ENCODE measurements around the gene DHX34. TPM values are rescaled to one million over a fixed set of nuclear protein-coding genes. Genes with fewer than 3 reads are reported as not detected.
"Not testable (repeated sequence)": the region's sequence is repeated elsewhere in the genome, so short reads cannot be mapped to it uniquely, and the experiment has no call there.

Gene DHX34
- total RNA-seq, 3 donors from 2014 or later = 38.1 to 41.0 (median 38.6) TPM

DNA sequence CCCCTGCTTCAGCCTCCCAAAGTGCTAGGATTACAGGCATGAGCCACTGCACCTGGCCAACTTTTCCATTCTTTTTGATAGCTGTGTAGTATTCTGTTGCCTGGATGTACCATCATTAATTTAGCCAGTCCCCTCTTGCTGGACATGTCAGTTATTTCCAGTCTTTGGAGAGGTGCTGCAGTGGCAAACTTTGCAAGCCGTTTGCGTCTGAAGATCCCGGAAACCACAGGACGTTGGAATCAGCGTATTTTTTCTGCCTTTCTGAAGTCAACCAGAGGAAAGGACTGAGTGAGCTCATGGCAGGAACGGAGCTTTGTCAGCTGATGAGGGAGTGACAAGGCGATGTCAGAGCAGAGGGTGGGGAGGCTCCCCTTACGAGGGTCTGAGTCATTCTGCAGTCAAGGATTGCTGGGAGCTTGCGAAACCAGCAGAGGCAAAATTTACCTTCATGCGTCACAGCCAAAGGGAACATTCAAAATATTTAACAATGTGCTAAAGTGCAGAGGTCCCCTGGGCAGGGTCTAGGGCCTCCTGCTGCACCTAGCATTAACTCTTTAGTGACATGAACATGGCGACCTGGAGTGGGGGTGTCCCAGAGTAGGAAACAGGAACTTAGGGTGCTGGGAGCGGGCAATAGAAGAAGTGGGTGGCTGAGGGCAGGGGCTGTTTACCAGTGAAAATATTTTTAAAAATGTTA lies 33.8 kb upstream of the DHX34 start:
- H3K36me3 Mint-ChIP-seq (ENCODE audit: insufficient read depth) = no peaks in the 10 kb centered on the region
- ATAC-seq = peak; percentile 86 to 90
- DNase-seq = no peak
- H3K4me3 Mint-ChIP-seq = no peak overlapping the region
- no peaks in the 10 kb centered on the region for H3K4me1 Mint-ChIP-seq (ENCODE audit: low read depth)
- H3K27me3 Mint-ChIP-seq (ENCODE audit: low read depth) = peaks cover 26% of the 10 kb centered on the region
- H3K9me3 Mint-ChIP-seq = no peaks in the 10 kb centered on the region

DNA sequence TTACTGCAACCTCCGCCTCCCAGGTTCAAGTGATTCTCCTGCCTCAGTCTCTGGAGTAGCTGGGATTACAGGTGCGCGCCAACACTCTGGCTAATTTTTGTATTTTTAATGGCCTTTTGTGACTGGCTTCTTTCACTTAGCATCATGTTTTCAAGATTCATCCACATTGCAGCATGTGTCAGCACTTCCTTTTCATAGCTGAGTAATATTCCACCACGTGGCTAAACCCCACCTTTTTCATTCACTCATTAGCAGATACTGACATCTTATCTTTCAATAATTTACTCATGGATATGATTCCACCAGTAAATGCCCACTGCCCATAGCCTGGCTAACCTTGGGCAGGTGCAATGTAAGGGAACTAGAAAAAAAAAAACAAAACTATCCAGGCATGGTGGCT lies 32.6 kb upstream of the DHX34 start:
- Mint-ChIP-seq H3K27me3 (ENCODE audit: low read depth) (peaks cover 30% of the 10 kb centered on the region), H3K4me3 (no peak overlapping the region), H3K4me1 (ENCODE audit: low read depth) (no peaks in the 10 kb centered on the region), H3K36me3 (ENCODE audit: insufficient read depth) (no peaks in the 10 kb centered on the region), H3K9me3 (no peaks in the 10 kb centered on the region)
- no peak for ATAC-seq
- no peak for DNase-seq

GRCh38 chr19:47319923-47320871 lies 28.9 kb upstream of the DHX34 start:
- H3K36me3 Mint-ChIP-seq (ENCODE audit: insufficient read depth) = no peaks in the 10 kb centered on the region
- H3K27me3 Mint-ChIP-seq (ENCODE audit: low read depth) = peaks cover 45% of the 10 kb centered on the region
- no peaks in the 10 kb centered on the region for H3K4me1 Mint-ChIP-seq (ENCODE audit: low read depth)
- ATAC-seq (no peak), DNase-seq (no peak)
- H3K4me3 Mint-ChIP-seq = no peak overlapping the region
- H3K9me3 Mint-ChIP-seq = peaks cover 3% of the 10 kb centered on the region

GRCh38 chr19:47321630-47322029 lies 27.5 kb upstream of the DHX34 start:
- no peak for ATAC-seq

GRCh38 chr19:47322058-47322457 lies 27.1 kb upstream of the DHX34 start:
- Mint-ChIP-seq H3K4me3 (no peak overlapping the region), H3K9me3 (peaks cover 3% of the 10 kb centered on the region), H3K4me1 (ENCODE audit: low read depth) (no peaks in the 10 kb centered on the region), H3K36me3 (ENCODE audit: insufficient read depth) (no peaks in the 10 kb centered on the region), H3K27me3 (ENCODE audit: low read depth) (peaks cover 44% of the 10 kb centered on the region)
- ATAC-seq (no peak), DNase-seq (no peak)

More at GRCh38 chr19:47321630-47322029, 27.5 kb upstream of the DHX34 start:
- Mint-ChIP-seq H3K4me3 (no peak overlapping the region), H3K9me3 (peaks cover 3% of the 10 kb centered on the region), H3K36me3 (ENCODE audit: insufficient read depth) (no peaks in the 10 kb centered on the region), H3K27me3 (ENCODE audit: low read depth) (peaks cover 42% of the 10 kb centered on the region), H3K4me1 (ENCODE audit: low read depth) (no peaks in the 10 kb centered on the region)
- DNase-seq = no peak

- H3K27me3 Mint-ChIP-seq (ENCODE audit: low read depth) = peaks cover 44% of the 10 kb centered on the region
- no peaks in the 10 kb centered on the region for H3K4me1 Mint-ChIP-seq (ENCODE audit: low read depth)
- no peaks in the 10 kb centered on the region for H3K36me3 Mint-ChIP-seq (ENCODE audit: insufficient read depth)
- ATAC-seq (no peak), DNase-seq (no peak)
- H3K9me3 Mint-ChIP-seq = peaks cover 3% of the 10 kb centered on the region
- H3K4me3 Mint-ChIP-seq = no peak overlapping the region
These were observed 25.7 kb upstream of the DHX34 start for GRCh38 chr19:47323409-47323808.

GRCh38 chr19:47323872-47324271 lies 25.2 kb upstream of the DHX34 start:
- Mint-ChIP-seq H3K9me3 (peaks cover 3% of the 10 kb centered on the region), H3K36me3 (ENCODE audit: insufficient read depth) (no peaks in the 10 kb centered on the region)
- ATAC-seq = no peak

DNA sequence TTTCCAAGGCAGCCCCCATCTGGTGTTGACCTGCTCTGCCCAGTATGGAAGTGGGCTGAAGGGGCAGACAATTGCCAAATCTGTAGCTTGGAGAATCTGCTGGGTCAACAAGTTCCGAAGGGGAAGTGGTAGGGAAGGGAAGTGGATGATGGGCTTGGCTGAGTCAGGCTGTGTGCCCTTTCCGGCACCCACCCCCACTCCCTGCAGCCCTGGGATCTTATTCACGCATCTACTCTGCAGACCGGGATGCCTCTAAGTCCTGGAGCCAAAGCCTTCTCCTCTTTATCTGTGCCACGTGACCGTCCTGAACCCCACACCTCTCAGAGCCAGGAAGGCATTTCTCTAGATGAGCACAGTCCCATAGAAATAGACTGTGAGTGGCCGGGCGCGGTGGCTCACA lies 24.6 kb upstream of the DHX34 start:
- H3K36me3 Mint-ChIP-seq (ENCODE audit: insufficient read depth) = no peaks in the 10 kb centered on the region

More at GRCh38 chr19:47323872-47324271, 25.2 kb upstream of the DHX34 start:
- Mint-ChIP-seq H3K4me1 (ENCODE audit: low read depth) (no peaks in the 10 kb centered on the region), H3K27me3 (ENCODE audit: low read depth) (peaks cover 44% of the 10 kb centered on the region), H3K4me3 (no peak overlapping the region)
- DNase-seq = no peak

GRCh38 chr19:47330466-47330869 lies 18.6 kb upstream of the DHX34 start:
- H3K27me3 Mint-ChIP-seq (ENCODE audit: low read depth) = peaks cover 10% of the 10 kb centered on the region
- H3K4me1 Mint-ChIP-seq (ENCODE audit: low read depth) = peaks cover 2% of the 10 kb centered on the region
- H3K4me3 Mint-ChIP-seq = no peak overlapping the region
- H3K9me3 Mint-ChIP-seq = no peaks in the 10 kb centered on the region
- H3K36me3 Mint-ChIP-seq (ENCODE audit: insufficient read depth) = no peaks in the 10 kb centered on the region
- ATAC-seq (no peak), DNase-seq (no peak)

More for the DNA sequence above, 24.6 kb upstream of the DHX34 start:
- DNase-seq (no peak), ATAC-seq (no peak)
- no peak overlapping the region for H3K4me3 Mint-ChIP-seq
- peaks cover 42% of the 10 kb centered on the region for H3K27me3 Mint-ChIP-seq (ENCODE audit: low read depth)
- peaks cover 3% of the 10 kb centered on the region for H3K9me3 Mint-ChIP-seq
- H3K4me1 Mint-ChIP-seq (ENCODE audit: low read depth) = no peaks in the 10 kb centered on the region

DNA sequence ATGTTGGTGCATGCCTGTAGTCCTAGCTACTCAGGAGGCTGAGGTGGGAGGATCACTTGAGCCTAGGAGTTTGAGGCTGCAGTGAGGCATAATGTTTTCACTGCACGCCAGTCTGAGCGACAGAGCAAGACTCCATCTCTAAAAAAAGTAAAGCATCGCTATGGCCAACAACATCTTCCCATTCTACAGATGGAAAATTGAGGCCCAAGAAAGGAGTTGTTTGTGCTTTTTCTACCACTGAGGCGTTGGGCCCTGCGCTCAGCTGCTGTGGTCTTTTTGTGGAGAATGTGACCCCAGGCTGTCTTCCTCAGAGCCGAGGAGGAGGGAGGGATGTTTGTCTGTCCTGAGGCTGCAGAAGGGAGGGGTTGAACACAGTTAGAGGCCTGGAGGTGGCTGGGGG lies 17.6 kb upstream of the DHX34 start:
- Mint-ChIP-seq H3K27me3 (ENCODE audit: low read depth) (peaks cover 5% of the 10 kb centered on the region), H3K4me1 (ENCODE audit: low read depth) (peaks cover 8% of the 10 kb centered on the region), H3K4me3 (no peak overlapping the region), H3K9me3 (no peaks in the 10 kb centered on the region), H3K36me3 (ENCODE audit: insufficient read depth) (no peaks in the 10 kb centered on the region)
- ATAC-seq = no peak
- DNase-seq = no peak

DNA sequence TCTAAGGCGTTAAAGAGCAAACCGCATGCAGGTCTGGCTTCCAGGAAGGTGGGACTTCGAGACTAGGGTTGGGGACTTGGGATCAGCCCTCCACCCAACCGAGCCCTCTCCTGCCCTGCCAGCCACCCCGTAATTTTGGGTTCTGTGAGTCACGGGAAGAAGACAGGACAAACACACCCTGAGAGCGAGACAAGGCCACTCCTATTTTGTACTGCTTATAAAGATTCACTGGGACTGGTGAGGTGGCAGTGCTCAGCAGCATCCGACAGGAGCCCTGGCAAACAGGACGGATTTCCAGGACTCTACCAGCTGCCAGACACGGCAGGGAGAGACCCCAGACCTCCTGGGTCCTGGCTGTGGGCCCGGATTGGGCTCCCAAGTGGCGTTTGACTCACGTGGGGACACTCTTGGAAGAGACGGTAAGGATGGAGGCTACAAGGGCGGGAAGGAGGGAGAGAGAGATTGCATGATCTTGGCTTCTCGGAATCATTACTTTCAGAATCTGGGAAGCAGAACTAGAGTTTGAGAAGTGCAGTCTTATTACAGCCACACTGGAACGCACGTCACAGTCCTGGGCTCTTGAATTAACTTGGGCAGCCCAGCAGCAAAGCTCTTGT lies 17.1 kb upstream of the DHX34 start, which contains the start of gene C5AR2:
Gene C5AR2 (plus strand): TSS at position 245 of the 617 bp plus-strand sequence. CDS start 8,625 bp downstream, outside the sequence.
- H3K4me1 Mint-ChIP-seq (ENCODE audit: low read depth) = peaks cover 11% of the 10 kb centered on the region
- no peak for ATAC-seq
- H3K4me3 Mint-ChIP-seq = no peak within 1 kb of the TSS
- H3K9me3 Mint-ChIP-seq = no peaks in the 10 kb centered on the region
- no peaks in the 10 kb centered on the region for H3K36me3 Mint-ChIP-seq (ENCODE audit: insufficient read depth)
- peaks cover 1% of the 10 kb centered on the region for H3K27me3 Mint-ChIP-seq (ENCODE audit: low read depth)
- DNase-seq = no peak

DNA sequence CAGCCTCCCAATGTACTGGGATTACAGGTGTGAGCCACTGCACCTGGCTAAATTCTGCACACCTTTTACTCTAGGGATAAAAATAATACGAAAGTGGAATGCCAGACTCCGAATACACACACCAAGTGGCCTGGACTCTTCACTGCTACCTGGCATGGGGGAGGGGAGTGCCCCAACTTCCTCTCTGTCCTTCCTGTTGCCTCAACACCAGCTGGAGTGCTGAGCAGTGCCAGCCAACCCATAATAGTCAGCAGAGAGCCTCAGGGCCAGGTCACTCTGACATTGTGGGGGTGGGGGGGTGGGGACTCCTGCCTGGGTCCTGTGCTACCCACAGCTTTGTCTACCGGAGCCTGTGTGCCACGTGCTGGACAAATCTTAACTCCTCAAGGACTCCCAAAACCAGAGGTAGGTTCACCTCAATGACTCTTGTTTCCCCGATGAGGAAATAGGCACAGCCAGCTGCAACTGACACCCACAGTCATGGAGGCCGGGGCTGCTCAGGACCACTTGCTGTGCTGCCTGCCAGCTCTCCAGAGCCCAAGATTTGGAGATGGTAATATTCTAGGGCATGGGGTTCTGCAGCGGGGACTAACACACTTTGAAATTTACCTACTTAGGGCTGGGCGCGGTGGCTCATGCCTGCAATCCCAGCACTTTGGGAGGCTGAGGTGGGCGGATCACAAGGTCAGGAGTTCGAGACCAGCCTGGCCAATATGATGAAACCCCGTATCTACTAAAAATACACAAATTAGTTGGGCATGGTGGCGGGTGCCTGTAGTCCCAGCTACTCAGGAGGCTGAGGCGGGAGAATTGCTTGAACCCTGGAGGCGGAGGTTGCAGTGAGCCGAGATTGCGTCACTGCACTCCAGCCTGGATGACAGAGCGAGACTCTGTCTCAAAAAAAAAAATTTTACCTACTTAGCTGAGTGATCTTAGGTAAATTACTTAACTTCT lies 12.1 kb upstream of the DHX34 start:
- not testable (repeated sequence) for H3K36me3 Mint-ChIP-seq (ENCODE audit: insufficient read depth); ATAC-seq; H3K9me3 Mint-ChIP-seq; H3K4me3 Mint-ChIP-seq; H3K27me3 Mint-ChIP-seq (ENCODE audit: low read depth); DNase-seq
- peaks cover 11% of the 10 kb centered on the region for H3K4me1 Mint-ChIP-seq (ENCODE audit: low read depth)

GRCh38 chr19:47339196-47339880 lies 9.8 kb upstream of the DHX34 start:
- H3K36me3 Mint-ChIP-seq (ENCODE audit: insufficient read depth) = no peaks in the 10 kb centered on the region

More at GRCh38 chr19:47339196-47339880, 9.8 kb upstream of the DHX34 start:
- Mint-ChIP-seq H3K27me3 (ENCODE audit: low read depth) (no peaks in the 10 kb centered on the region), H3K4me3 (no peak overlapping the region), H3K4me1 (ENCODE audit: low read depth) (peaks cover 11% of the 10 kb centered on the region), H3K9me3 (no peaks in the 10 kb centered on the region)
- DNase-seq = no peak
- ATAC-seq = no peak

Measured in activated T-cell treated with anti-CD3 and anti-CD28 coated beads, Interleukin-2, amount 50 U/mL, for 4 hours (primary cell).